Activated T-cell treated with anti-CD3 and anti-CD28 coated beads for 4 hours (primary cell): ENCODE data around the gene SVOPL.
"Not testable (repeated sequence)": the region's sequence is repeated elsewhere in the genome, so short reads cannot be mapped to it uniquely, and the experiment has no call there.

Source experiments
- DNase-seq: peaks from one replicate; pipeline ENCODE4 v3.0.0-alpha.2; 2020

SVOPL gene

GRCh38 chr7:138699661-138700060 lies 1.5 kb downstream of the SVOPL start:
- no peak for DNase-seq

- DNase-seq: no peak
These were observed 2.9 kb downstream of the SVOPL start for GRCh38 chr7:138698281-138698680.

GRCh38 chr7:138697535-138698182 lies 3.5 kb downstream of the SVOPL start:
- DNase-seq: no peak

- DNase-seq: not testable (repeated sequence)
These were observed 5.4 kb downstream of the SVOPL start for GRCh38 chr7:138695776-138696175.

GRCh38 chr7:138695106-138695505 lies 6.1 kb downstream of the SVOPL start:
- DNase-seq: no peak

GRCh38 chr7:138691178-138691577 lies 10.0 kb downstream of the SVOPL start:
- no peak for DNase-seq

- no peak for DNase-seq
These were observed 10.7 kb downstream of the SVOPL start for GRCh38 chr7:138690495-138690894.

- not testable (repeated sequence) for DNase-seq
These were observed 13.1 kb downstream of the SVOPL start for GRCh38 chr7:138688037-138688436.

- no peak for DNase-seq
These were observed 16.8 kb downstream of the SVOPL start for GRCh38 chr7:138684340-138684739.

GRCh38 chr7:138679793-138680192 lies 21.4 kb downstream of the SVOPL start:
- no peak for DNase-seq

GRCh38 chr7:138670594-138670993 lies 30.6 kb downstream of the SVOPL start:
- DNase-seq: no peak

- no peak for DNase-seq
These were observed 31.8 kb downstream of the SVOPL start for GRCh38 chr7:138669364-138669763.

- no peak for DNase-seq
These were observed 32.2 kb downstream of the SVOPL start for GRCh38 chr7:138668946-138669345.

GRCh38 chr7:138668229-138668596 lies 32.9 kb downstream of the SVOPL start:
- no peak for DNase-seq

GRCh38 chr7:138667535-138668228 lies 33.5 kb downstream of the SVOPL start:
- DNase-seq: no peak

GRCh38 chr7:138666385-138666784 lies 34.8 kb downstream of the SVOPL start:
- DNase-seq: no peak

- no peak for DNase-seq
These were observed 35.5 kb downstream of the SVOPL start for GRCh38 chr7:138665669-138666140.

- no peak for DNase-seq
These were observed 35.9 kb downstream of the SVOPL start for GRCh38 chr7:138665249-138665648.

GRCh38 chr7:138663725-138664710 lies 37.1 kb downstream of the SVOPL start:
- no peak for DNase-seq

GRCh38 chr7:138662991-138663320 lies 38.2 kb downstream of the SVOPL start:
- DNase-seq: no peak

- no peak for DNase-seq
These were observed 38.8 kb downstream of the SVOPL start for GRCh38 chr7:138662076-138662990.

- no peak for DNase-seq
These were observed 40.0 kb downstream of the SVOPL start for GRCh38 chr7:138661069-138661635.
